Stimulated activated CD4-positive, alpha-beta T cell treated with anti-CD3 and anti-CD28 coated beads, Interleukin-1b, Interleukin-23, amount 100 ng/mL, for 24 hours (primary cell): ENCODE results near the gene ATP8B3.

Experiments
- DNase-seq, 4 experiments: peaks; one replicate each; pipeline ENCODE4 v3.0.0-alpha.2; 2020; ENCODE audit warnings: low read depth in 4 of 4, low spot score in 1 of 4

The ATP8B3 gene

DNA sequence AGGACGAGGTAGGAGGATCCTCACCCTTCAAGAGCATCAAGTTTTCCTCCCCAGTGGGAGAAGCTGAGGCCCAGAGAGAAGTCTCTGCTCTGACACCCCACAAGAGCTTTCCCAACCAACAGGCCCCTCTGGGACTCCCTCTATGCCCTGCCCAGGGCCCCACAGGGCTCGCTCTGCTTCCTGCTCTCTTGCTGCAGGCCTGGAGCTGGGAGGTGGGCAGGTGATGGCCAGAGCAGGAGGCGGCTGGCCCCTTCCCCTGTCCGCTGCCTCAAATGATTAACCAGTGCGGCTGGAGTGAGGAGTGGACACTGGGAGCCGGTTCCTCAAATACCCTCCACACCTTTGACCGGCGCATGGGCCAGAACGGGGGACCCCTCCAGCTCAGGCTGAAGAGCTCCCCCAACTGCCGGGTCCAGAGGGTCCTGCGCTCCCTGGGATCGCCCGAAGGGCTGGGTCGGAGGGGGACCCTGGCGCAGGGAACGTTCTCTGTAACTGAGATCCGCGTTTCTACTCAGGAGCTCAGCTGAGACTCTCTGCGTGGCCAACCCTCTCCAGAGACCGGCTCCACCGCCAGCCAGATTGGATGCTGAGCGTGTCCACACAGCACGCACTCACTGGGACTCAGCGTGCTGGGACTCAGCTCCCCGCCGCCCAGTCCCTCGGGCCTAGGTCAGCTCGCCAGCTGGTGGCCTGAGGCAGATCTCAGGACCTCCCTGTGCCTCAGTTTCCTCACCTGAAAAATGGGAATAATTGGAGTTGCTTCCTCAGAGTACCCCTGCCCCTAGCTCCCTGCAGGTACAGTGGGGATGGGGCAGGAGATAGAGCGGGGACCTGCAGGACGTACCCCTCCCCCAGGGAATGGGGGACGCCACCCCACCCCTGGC is 65.4 kb downstream of the ATP8B3 start:
- DNase-seq: no peak

DNA sequence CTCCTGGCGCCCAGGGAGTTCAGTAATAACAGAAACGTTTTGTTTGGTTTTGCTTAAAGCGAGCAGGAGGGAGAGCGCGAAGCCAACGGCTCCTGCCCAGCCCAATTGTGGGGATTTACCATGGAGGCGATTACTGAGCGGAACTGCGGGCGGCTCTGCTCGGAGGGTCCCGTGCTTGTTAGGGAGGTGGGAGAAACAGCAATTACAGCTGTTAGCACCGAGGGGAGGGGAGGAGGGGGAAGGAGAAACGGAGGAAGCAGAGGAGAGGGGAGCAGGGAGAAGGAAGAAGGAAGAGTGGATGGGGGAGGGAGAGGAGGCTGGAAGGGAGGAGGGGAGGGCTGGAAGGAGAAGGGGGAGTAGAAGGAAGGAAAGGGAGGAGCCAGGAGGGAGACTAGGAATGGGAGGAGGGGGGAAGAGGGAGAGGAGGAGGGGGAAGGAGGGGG is 66.5 kb downstream of the ATP8B3 start:
- no peak for DNase-seq

DNA sequence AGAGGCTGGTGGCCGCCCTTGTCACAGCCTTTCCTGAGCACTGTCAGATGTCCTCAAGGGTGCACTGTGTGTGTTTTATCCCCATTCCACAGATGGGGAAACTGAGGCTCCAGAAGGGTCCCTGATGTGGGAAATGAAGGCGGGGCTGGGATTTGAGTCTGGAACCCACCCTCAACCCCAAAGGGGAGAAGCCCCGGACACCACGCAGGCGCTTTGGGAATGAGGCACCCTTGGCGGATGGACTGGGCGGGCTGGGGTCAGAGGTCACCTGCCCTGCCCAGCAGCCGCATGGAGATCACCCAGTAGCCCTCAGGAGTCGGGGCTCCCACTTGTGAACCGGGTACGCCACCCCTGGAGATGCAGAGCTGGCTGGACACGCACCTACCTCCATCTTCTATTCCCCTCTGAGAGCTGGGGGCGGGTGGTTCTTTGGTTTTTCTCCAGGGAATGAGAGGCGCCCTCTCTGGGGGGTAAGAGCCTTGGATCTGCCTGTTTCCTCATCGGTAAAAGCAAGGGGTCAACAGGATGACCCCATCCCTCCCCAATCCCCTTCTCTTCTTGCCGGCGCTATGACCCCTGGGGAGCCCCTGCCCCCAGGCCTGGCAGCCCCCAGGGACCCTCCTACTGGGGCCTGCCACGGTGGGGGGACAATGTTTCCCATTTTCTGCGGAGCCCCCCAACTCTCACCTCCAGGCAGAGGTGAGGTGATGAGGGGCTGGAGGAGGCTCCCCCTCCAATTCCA is 67.1 kb downstream of the ATP8B3 start:
- DNase-seq: no peak

DNA sequence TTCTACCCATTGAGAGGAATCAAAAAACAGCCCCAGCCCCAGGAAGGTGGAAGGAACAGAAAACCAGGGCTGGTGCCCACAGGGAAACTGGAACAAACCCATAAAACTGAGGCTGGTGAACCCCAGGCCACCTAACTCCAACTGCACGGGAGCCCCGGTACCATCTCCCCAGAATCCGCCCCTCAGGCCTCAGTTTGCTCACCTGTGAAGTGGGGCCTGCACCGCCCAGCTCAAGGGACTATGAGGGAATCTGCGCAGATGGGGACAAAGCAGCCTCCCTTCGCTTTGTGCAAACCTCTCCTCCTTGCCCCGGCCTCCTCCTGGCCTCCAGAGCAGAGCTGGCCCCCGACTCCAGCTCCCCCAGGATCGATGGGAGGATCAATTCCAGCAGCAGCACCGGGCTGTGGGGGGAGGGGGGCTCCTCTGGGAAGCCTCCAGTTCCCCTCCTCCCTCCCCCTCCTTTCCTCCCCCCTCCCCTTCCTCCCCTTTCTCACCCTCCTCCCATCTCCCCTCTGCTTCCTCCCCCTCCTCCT is 67.9 kb downstream of the ATP8B3 start:
- DNase-seq: no peak

DNA sequence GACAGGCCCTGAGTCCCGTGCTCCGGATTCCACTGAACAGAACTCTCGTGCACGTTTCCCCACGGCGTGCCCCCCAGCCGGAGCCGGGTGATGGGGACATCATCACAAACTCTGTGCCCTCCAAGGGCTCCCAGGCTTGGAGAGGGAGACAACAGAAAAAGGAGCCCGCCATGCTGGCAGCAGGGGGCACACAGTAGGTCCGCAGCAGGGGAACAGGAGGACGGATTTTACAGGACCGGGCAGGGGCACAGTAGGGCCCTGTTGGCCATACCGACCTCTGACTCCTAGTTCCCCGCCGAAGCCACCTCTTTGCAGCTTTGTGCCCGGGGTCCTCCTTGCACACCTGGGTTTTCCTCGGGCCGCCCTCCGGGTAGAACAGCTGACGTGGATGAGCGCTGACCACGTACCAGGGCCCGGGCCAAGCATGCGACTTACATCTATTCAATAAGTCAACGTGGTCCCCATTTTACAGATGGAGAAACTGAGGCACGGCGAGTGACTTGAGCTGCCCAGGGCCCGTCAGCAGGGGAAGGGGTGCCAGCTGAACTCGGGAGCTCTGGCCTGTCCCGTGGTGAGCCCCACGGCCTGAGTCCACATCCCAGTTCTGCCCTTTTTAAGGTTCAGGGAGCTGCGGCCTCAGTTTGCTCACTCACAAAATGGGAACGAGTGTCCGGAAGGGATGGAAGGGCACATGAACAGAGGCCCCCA is 68.9 kb downstream of the ATP8B3 start:
- DNase-seq: no peak

DNA sequence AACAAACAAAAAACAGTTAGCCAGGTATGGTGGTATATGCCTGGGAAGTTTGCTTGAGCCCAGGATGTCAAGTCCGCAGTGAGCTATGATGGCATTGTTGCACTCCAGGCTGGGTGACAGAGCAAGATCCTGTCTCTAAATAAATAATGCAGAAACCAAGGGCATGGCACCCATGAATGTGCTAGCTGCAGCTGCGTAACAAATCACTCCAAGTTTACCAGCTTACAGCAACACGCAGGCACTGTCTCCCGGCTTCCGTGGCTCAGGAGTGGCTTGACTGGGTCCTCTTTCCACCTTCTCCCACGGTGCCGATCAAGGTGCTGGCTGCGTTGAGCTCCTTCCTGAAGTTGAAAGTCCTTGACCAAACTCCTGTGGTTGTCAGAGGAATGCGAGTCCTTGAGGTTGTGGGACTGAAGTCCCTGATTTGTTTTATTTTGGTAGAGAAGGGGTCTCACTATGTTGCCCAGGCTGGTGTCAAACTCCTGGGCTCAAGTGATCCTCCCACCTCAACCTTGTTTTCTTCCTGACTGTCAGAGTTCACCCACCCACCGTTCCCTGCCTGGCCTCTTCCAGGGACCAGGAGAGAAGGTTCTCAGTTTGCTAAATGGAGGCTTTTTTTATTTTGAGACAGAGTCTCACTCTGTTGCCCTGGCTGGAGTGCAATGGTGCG is 72.0 kb downstream of the ATP8B3 start:
- no peak for DNase-seq

DNA sequence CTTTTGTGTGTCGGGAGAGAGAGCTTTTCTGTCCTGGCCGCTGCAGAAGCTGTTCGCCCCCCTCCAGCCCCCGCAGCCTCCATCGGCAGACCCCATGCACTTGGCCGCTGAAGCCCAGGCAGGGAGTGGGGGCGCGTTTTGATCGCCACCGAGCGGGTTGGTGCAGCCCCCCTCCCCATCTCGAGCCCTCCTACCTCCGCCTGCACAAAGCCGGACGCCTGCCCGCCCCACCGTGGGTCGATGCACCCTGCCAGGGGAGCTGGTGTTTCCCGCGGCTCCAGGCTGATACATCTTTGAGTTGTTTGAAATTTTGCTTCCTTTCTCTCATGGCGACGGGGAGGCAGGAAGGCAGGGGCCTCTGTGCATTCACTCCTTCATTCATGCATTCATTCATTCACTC is 75.1 kb downstream of the ATP8B3 start:
- no peak for DNase-seq

DNA sequence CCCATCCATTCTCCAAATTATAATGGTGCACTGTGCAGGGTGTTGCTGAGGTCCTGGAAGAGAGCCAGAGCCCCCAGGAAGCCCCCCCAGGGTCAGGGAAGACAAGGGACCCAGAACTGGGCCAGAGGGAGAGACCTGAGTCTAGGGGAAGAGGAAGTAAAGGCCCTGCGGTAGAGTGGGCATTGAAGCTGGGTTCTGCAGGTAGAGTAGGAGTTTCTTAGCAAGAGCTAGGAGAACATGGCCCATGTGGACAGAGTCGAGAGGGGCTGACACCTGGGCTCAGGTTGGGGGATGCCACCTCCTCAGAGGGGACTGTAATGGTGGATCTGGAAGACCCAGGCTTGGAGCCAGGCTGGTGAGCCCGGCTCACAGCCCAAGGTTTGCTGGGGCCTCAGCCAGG is 75.8 kb downstream of the ATP8B3 start:
- DNase-seq: no peak

DNA sequence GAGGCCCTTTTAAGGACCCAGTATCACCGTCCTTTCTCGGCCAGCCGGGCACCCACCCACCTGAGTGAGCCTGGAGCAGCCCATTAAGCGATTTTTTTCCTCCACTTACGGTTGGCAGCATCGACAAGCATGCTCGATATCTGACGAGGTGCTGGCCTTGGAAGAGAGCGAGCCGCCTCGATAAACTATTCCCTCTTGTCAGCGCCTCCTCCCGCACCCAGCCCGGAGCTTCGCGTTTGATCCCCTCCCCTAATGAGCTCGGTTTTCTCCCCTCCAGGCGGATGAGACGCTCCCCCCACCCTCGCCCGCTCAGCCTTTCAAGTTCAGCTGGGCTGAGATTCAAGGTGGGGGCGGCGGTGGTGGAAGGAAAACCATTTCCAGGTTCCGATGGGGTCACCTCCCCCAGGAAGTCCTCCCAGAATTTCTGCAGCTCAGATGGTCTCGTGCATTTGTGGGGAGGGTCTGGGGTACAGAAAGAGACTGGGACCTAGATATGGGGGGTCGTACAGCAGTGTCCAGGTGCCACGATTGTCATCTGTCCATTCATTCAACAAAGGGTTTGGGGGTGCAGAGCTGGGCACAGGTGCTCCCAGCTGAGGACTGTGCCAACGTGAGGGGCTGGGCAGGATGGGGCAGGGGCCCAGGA is 77.6 kb downstream of the ATP8B3 start:
- no peak for DNase-seq
